ENCODE measurements around the gene SUGT1.

DNA sequence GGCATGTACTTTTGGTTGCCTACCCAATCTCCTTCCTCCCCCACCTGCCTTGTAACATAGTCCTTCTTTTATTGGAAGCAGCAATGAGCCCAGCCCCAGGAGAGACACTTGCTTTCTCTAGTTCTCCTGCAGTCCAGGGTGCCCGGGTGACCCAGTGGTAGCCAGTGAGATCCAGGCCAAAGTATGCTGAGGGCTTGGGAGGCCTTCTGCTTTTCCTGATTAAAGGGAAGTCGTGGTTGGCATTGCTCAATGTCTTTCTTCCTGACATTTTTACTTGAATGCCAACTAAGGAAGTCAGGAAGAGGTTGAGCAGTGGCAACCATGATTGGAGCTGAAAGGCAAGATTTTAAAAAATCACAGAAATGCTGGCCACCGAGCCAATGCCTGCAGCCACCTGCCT, 61.3 kb downstream of the SUGT1 start:
- TF ChIP-seq, protein P1, sequence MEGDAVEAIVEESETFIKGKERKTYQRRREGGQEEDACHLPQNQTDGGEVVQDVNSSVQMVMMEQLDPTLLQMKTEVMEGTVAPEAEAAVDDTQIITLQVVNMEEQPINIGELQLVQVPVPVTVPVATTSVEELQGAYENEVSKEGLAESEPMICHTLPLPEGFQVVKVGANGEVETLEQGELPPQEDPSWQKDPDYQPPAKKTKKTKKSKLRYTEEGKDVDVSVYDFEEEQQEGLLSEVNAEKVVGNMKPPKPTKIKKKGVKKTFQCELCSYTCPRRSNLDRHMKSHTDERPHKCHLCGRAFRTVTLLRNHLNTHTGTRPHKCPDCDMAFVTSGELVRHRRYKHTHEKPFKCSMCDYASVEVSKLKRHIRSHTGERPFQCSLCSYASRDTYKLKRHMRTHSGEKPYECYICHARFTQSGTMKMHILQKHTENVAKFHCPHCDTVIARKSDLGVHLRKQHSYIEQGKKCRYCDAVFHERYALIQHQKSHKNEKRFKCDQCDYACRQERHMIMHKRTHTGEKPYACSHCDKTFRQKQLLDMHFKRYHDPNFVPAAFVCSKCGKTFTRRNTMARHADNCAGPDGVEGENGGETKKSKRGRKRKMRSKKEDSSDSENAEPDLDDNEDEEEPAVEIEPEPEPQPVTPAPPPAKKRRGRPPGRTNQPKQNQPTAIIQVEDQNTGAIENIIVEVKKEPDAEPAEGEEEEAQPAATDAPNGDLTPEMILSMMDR (IDR thresholded peaks at IDR 0.05): no peak
- TF ChIP-seq ZFX (IDR thresholded peaks at IDR 0.05; ENCODE audit: borderline replicate concordance): no peak

Measured in 22Rv1 (cell line).